Panc1 (cell line): ENCODE results near the gene ROBO2. TPM values are rescaled to one million over a fixed set of nuclear protein-coding genes. Genes with fewer than 3 reads are reported as not detected.

Experiments used
- ATAC-seq: fragments of 200-7000 bp; cut with Tn5 transposase; 2 replicates; pipeline ENCODE4 v1.9.1; 2020; ENCODE audit warnings: mild to moderate bottlenecking, moderate library complexity
- BruUV-seq: library from RNA; stranded (reverse); fragments of 400-500 nt; replicated peaks from 2 replicates; lab custom pipeline; 2021; lab: Mats Ljungman, UMichigan
- CTCF ChIA-PET: fragments of 300-600 bp; sonication (Branson Sonifier 250); formaldehyde crosslinking; loops from one replicate; lab custom pipeline; 2022; ENCODE audit warnings: antibody characterized with exemption; lab: Charles Lee
- POLR2A ChIA-PET: fragments of 300-600 bp; sonication (Branson Sonifier 250); formaldehyde crosslinking; loops from one replicate; lab custom pipeline; 2022; ENCODE audit warnings: antibody characterized with exemption; lab: Charles Lee
- DNase-seq: peaks from one replicate; pipeline ENCODE4 v3.0.0-alpha.2; 2010; ENCODE audit warnings: low read depth, low spot score
- H3K27ac ChIP-seq: 2 replicates; pipeline ENCODE4 v1.5.1; 2011; ENCODE audit warnings: mild to moderate bottlenecking, low read length, inconsistent platforms
- H3K27me3 ChIP-seq: fragments of 200-500 bp; sonication (Bioruptor generic); 2 replicates; pipeline ENCODE4 v1.6.0; 2014; ENCODE audit warnings: low read length, inconsistent platforms; ENCODE audit not compliant: control insufficient read depth, insufficient read depth
- H3K36me3 ChIP-seq: fragments of 200-500 bp; sonication (Bioruptor generic); 2 replicates; pipeline ENCODE4 v1.5.1; 2014; ENCODE audit warnings: inconsistent platforms, mild to moderate bottlenecking, low read length, moderate library complexity; ENCODE audit not compliant: control insufficient read depth, insufficient read depth
- H3K4me1 ChIP-seq: 2 replicates; pipeline ENCODE4 v1.5.1; 2011; ENCODE audit warnings: inconsistent platforms, mild to moderate bottlenecking, low read length, moderate library complexity; ENCODE audit not compliant: control insufficient read depth, insufficient read depth
- H3K4me3 ChIP-seq, 2 experiments: 2 replicates each; pipeline ENCODE4 v1.5.1; 2011 to 2012; ENCODE audit warnings: low read depth in 2 of 2, low read length in 2 of 2, mild to moderate bottlenecking in 2 of 2, inconsistent platforms in 1 of 2, moderate library complexity in 1 of 2
- H3K9me3 ChIP-seq: fragments of 200-500 bp; sonication (Bioruptor generic); 2 replicates; pipeline ENCODE4 v1.5.1; 2014; ENCODE audit warnings: low read depth, mild to moderate bottlenecking, inconsistent platforms, low read length, moderate library complexity; ENCODE audit not compliant: control insufficient read depth, insufficient read depth
- POLR2AphosphoS5 ChIP-seq: IDR thresholded peaks from 2 replicates; pipeline ENCODE4 v1.6.1; 2012; ENCODE audit warnings: mild to moderate bottlenecking, low read depth, low read length, moderate library complexity
- SIN3A ChIP-seq: IDR thresholded peaks from 2 replicates; pipeline ENCODE4 v1.6.1; 2012; ENCODE audit warnings: low read depth, mild to moderate bottlenecking, low read length, moderate library complexity, borderline replicate concordance; ENCODE audit not compliant: insufficient read depth
- TCF7L2 ChIP-seq: IDR thresholded peaks from 2 replicates; pipeline ENCODE4 v1.6.1; 2011; ENCODE audit warnings: mild to moderate bottlenecking, low read depth, low read length, inconsistent platforms
- in situ Hi-C: cut with HindIII; loops from 2 replicates; pipeline ENCODE4 v1.10.0; 2016; ENCODE audit warnings: low sequenced_read_pairs, low pct_unique_long_range_greater_than_20kb
- intact Hi-C: fragments of 100-400 bp; cut with micrococcal nuclease; formaldehyde crosslinking; loops from one replicate; pipeline ENCODE4 v1.10.0; 2022; ENCODE audit not compliant: unreplicated experiment
- total RNA-seq: library from RNA; stranded (reverse); gene quantifications from one replicate; pipeline ENCODE4 v1.2.1, GENCODE V29; 2021; ENCODE audit not compliant: unreplicated experiment
- TF ChIP-seq, protein P1 (sequence below), 2 experiments: IDR thresholded peaks; 2 replicates each; pipeline ENCODE4 v1.6.1; 2011 to 2012; ENCODE audit warnings: low read depth in 2 of 2, control low read depth in 1 of 2, low read length in 1 of 2, mild to moderate bottlenecking in 1 of 2, moderate library complexity in 1 of 2; ENCODE audit not compliant: insufficient read depth in 1 of 2
- TF ChIP-seq, protein P2 (sequence below): fragments of 450-650 bp; IDR thresholded peaks from 2 replicates; pipeline ENCODE4 v1.5.1; 2017; ENCODE audit warnings: mild to moderate bottlenecking

The ROBO2 gene
- total RNA-seq, 1 experiment from 2014 or later = 1.3 TPM

- no peak for DNase-seq
- CTCF ChIA-PET = no interaction called here
Observed at GRCh38 chr3:77526573-77527113, 486.7 kb downstream of the ROBO2 start.

GRCh38 chr3:77529522-77529921 is 489.6 kb downstream of the ROBO2 start:
- Histone ChIP-seq H3K4me3 (no peak overlapping the region), H3K27ac (no peak overlapping the region), H3K9me3 (no peaks in the 10 kb centered on the region), H3K36me3 (no peaks in the 10 kb centered on the region), H3K27me3 (no peaks in the 10 kb centered on the region), H3K4me1 (no peaks in the 10 kb centered on the region)
- no TSS peak for BruUV-seq
- TF ChIP-seq SIN3A (no peak), POLR2AphosphoS5 (no peak), TCF7L2 (no peak)
- TF ChIP-seq, protein P1, sequence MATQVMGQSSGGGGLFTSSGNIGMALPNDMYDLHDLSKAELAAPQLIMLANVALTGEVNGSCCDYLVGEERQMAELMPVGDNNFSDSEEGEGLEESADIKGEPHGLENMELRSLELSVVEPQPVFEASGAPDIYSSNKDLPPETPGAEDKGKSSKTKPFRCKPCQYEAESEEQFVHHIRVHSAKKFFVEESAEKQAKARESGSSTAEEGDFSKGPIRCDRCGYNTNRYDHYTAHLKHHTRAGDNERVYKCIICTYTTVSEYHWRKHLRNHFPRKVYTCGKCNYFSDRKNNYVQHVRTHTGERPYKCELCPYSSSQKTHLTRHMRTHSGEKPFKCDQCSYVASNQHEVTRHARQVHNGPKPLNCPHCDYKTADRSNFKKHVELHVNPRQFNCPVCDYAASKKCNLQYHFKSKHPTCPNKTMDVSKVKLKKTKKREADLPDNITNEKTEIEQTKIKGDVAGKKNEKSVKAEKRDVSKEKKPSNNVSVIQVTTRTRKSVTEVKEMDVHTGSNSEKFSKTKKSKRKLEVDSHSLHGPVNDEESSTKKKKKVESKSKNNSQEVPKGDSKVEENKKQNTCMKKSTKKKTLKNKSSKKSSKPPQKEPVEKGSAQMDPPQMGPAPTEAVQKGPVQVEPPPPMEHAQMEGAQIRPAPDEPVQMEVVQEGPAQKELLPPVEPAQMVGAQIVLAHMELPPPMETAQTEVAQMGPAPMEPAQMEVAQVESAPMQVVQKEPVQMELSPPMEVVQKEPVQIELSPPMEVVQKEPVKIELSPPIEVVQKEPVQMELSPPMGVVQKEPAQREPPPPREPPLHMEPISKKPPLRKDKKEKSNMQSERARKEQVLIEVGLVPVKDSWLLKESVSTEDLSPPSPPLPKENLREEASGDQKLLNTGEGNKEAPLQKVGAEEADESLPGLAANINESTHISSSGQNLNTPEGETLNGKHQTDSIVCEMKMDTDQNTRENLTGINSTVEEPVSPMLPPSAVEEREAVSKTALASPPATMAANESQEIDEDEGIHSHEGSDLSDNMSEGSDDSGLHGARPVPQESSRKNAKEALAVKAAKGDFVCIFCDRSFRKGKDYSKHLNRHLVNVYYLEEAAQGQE (IDR thresholded peaks at IDR 0.05; ENCODE audit: insufficient read depth in 1 of 2, low read depth in 2 of 2, low read length in 1 of 2) = no peak
- TF ChIP-seq, protein P2, sequence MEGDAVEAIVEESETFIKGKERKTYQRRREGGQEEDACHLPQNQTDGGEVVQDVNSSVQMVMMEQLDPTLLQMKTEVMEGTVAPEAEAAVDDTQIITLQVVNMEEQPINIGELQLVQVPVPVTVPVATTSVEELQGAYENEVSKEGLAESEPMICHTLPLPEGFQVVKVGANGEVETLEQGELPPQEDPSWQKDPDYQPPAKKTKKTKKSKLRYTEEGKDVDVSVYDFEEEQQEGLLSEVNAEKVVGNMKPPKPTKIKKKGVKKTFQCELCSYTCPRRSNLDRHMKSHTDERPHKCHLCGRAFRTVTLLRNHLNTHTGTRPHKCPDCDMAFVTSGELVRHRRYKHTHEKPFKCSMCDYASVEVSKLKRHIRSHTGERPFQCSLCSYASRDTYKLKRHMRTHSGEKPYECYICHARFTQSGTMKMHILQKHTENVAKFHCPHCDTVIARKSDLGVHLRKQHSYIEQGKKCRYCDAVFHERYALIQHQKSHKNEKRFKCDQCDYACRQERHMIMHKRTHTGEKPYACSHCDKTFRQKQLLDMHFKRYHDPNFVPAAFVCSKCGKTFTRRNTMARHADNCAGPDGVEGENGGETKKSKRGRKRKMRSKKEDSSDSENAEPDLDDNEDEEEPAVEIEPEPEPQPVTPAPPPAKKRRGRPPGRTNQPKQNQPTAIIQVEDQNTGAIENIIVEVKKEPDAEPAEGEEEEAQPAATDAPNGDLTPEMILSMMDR = no peak
- DNase-seq = no peak
- ChIA-PET CTCF (no interaction called here), POLR2A (no interaction called here)
- in situ Hi-C loops = no loop called here
- ATAC-seq = no peak
- intact Hi-C loops = no loop called here

More at GRCh38 chr3:77526573-77527113, 486.7 kb downstream of the ROBO2 start:
- TF ChIP-seq TCF7L2 (no peak), POLR2AphosphoS5 (no peak), SIN3A (no peak)
- TF ChIP-seq, protein P2 = no peak
- TF ChIP-seq, protein P1 (IDR thresholded peaks at IDR 0.05; ENCODE audit: insufficient read depth in 1 of 2, low read depth in 2 of 2, low read length in 1 of 2) = no peak
- intact Hi-C loops = no loop called here
- in situ Hi-C loops = no loop called here
- no peak for ATAC-seq
- POLR2A ChIA-PET = no interaction called here
- H3K4me1 ChIP-seq = no peaks in the 10 kb centered on the region
- H3K4me3 ChIP-seq = no peak overlapping the region
- no peaks in the 10 kb centered on the region for H3K27me3 ChIP-seq
- H3K36me3 ChIP-seq = no peaks in the 10 kb centered on the region
- H3K9me3 ChIP-seq = no peaks in the 10 kb centered on the region
- H3K27ac ChIP-seq = no peak overlapping the region
- BruUV-seq = no TSS peak
